Prostate gland (tissue), 2 donors: ENCODE measurements around the gene YTHDF1. TPM values are rescaled to one million over a fixed set of nuclear protein-coding genes. Genes with fewer than 3 reads are reported as not detected.

Experiments
- DNase-seq: peaks from one replicate; pipeline ENCODE4 v3.0.0-alpha.2; 2019; ENCODE audit warnings: low spot score
- H3K27ac ChIP-seq, 2 donors: fragments of 200-600 bp; sonication (generic); 2 replicates each; pipeline ENCODE4 v1.5.1; 2017 to 2019
- H3K27me3 ChIP-seq: fragments of 200-600 bp; sonication (generic); replicated peaks from 2 replicates; pipeline ENCODE4 v1.5.1; 2019; ENCODE audit not compliant: insufficient read depth
- H3K36me3 ChIP-seq, 2 donors: fragments of 200-600 bp; sonication (generic); 1 replicate in 1 of 2; 2 replicates in 1 of 2; pipeline versions ENCODE4 v1.5.1 to v1.8.1; 2017 to 2019
- H3K4me1 ChIP-seq: fragments of 200-600 bp; sonication (generic); replicated peaks from 2 replicates; pipeline ENCODE4 v1.5.1; 2019
- H3K4me3 ChIP-seq, 2 donors: fragments of 200-600 bp; sonication (generic); 2 replicates each; pipeline ENCODE4 v1.5.1; 2017 to 2019
- H3K9me3 ChIP-seq: fragments of 200-600 bp; sonication (generic); 2 replicates; pipeline ENCODE4 v1.5.1; 2017
- POLR2A ChIP-seq: fragments of 450-650 bp; IDR thresholded peaks from one replicate; pipeline ENCODE4 v1.6.1; 2016; ENCODE audit warnings: antibody characterized with exemption, mild to moderate bottlenecking
- POLR2AphosphoS5 ChIP-seq: sonication (generic); formaldehyde crosslinking; IDR thresholded peaks from one replicate; pipeline ENCODE4 v1.6.1; 2017; ENCODE audit warnings: antibody characterized with exemption
- WGBS: methylation state at CpG from one replicate; pipeline ENCODE4 v1.1.5; 2018; 5-methylcytosine and 5-hydroxymethylcytosine counted together
- intact Hi-C: fragments of 100-400 bp; cut with DNase I; formaldehyde crosslinking; loops from one replicate; pipeline ENCODE4 v1.14.2; 2022
- total RNA-seq, 2 donors: library from RNA; depleted of rRNA; stranded (reverse); fragments of >200 nt; gene quantifications; one replicate each; pipeline ENCODE4 v1.1.0, GENCODE V29; 2016
- TF ChIP-seq, protein P1 (sequence below), 4 experiments: fragments of 200-600 bp in 2 of 4; fragments of 450-650 bp in 2 of 4; sonication (generic) in 2 of 4; IDR thresholded peaks; 1 replicate in 3 of 4; 2 replicates in 1 of 4; pipeline ENCODE4 v1.5.1; 2016 to 2019; ENCODE audit warnings: antibody characterized with exemption in 4 of 4, mild to moderate bottlenecking in 2 of 4, moderate library complexity in 2 of 4

YTHDF1 gene
- total RNA-seq, 2 donors from 2014 or later = 28.8 to 46.0 TPM

DNA sequence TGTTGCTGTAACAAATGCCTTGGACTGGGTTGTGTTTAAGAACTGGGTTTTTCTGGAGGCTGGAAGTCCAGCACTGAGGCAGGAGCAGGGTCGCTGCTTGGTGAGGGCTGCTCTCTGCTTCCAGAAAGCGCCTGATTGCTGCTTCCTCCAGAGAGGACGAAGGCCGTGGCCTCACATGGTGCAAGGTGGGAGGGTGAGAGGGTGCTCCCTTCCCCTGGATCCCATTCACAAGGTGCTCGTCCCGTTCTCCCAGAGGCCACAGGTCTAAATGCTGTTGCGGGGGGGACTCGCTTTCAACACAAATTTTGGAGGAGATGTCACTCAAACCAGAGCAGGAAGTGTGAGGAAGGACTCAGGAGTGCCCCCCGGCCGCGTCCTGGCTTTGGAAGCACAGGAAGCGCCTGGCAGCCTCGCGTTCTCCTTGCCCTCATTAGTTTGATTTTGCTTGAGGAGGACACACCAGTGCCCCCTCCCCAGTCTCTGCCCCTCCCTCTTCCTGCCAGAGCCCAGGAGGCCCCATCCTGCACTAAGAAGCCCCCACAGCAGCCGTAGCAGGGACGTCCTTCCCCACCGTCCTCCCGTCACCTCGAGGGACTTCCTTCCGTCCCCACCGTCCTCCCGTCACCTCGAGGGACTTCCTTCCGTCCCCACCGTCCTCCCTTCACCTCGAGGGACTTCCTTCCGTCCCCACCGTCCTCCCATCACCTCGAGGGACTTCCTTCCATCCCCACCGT lies 46.0 kb upstream of the YTHDF1 start:
- TF ChIP-seq POLR2A (no peak), POLR2AphosphoS5 (no peak)
- TF ChIP-seq, protein P1, sequence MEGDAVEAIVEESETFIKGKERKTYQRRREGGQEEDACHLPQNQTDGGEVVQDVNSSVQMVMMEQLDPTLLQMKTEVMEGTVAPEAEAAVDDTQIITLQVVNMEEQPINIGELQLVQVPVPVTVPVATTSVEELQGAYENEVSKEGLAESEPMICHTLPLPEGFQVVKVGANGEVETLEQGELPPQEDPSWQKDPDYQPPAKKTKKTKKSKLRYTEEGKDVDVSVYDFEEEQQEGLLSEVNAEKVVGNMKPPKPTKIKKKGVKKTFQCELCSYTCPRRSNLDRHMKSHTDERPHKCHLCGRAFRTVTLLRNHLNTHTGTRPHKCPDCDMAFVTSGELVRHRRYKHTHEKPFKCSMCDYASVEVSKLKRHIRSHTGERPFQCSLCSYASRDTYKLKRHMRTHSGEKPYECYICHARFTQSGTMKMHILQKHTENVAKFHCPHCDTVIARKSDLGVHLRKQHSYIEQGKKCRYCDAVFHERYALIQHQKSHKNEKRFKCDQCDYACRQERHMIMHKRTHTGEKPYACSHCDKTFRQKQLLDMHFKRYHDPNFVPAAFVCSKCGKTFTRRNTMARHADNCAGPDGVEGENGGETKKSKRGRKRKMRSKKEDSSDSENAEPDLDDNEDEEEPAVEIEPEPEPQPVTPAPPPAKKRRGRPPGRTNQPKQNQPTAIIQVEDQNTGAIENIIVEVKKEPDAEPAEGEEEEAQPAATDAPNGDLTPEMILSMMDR (IDR thresholded peaks at IDR 0.05) = no peak
- no peak overlapping the region for H3K27ac ChIP-seq
- no peak overlapping the region for H3K4me3 ChIP-seq
- H3K27me3 ChIP-seq = peaks cover 5% of the 10 kb centered on the region
- DNase-seq = no peak
- 60% methylated on average over 30 of the region's 30 CpGs for WGBS
- intact Hi-C loops = no loop called here
- H3K9me3 ChIP-seq = no peaks in the 10 kb centered on the region
- no peaks in the 10 kb centered on the region for H3K36me3 ChIP-seq
- H3K4me1 ChIP-seq = no peaks in the 10 kb centered on the region

DNA sequence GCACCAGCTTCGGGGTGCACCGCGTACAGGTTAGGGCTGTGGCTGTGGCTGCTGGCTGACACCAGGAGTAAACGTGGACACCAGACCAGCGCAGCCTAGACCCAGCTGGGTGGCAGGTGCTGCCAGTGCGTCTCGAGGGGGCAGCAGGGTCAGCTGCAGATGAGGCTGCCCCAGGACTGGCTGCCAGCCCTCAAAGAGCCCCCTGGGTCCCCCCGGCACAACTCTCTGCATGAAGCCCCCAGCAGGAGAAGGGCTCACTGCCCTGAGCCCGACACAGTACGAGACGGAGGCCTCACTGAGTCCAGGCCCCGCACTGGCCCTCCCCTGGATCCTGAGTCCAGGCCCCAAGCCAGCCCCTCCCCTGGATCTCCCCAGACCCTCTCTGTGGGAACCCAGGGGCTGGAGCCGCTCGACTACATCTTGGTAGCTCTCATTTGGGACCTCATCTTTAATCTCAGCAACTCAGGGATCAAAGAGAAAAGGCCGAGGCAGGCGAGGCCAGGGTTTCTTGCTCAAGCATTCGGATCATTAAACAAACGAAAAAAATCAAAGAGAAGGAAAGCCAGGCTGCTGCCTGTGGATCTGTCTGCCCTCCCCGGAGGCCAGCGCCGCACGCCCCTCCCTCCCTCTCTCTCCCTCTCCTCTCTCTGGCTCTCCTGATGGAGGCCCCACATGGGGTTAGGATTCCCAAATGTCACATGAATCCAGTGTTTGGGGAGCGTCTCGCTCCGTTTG lies 45.3 kb upstream of the YTHDF1 start:
- Histone ChIP-seq H3K36me3 (no peaks in the 10 kb centered on the region), H3K27ac (no peak overlapping the region), H3K9me3 (no peaks in the 10 kb centered on the region), H3K4me1 (no peaks in the 10 kb centered on the region), H3K27me3 (peaks cover 3% of the 10 kb centered on the region), H3K4me3 (no peak overlapping the region)
- TF ChIP-seq, protein P1 (IDR thresholded peaks at IDR 0.05) = no peak
- no peak for TF ChIP-seq POLR2A
- no peak for TF ChIP-seq POLR2AphosphoS5
- 40% methylated on average over 25 of the region's 25 CpGs for WGBS
- intact Hi-C loops = no loop called here
- DNase-seq = no peak

DNA sequence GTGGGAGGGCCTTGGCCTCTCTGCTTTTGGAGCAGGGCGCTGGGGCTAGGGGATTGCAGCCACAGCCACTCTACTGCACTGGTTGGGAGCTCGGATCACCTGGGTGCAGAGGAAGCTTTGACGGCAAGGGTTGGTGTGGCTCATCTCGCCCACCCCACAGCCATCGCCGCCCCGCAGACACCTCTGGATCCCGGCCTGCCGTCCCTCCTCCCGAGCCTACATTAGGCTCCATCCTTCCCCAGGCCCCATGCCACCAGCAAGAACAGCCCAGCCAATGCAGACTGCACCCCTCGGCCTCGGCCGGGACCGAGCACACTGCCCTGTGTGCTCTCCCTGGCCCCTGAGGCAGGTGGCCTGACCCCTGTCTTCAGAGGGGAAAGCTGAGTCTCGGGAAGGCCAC lies 44.6 kb upstream of the YTHDF1 start:
- peaks cover 3% of the 10 kb centered on the region for H3K27me3 ChIP-seq
- WGBS = 86% methylated on average over 15 of the region's 15 CpGs
- H3K36me3 ChIP-seq = no peaks in the 10 kb centered on the region
- H3K27ac ChIP-seq = no peak overlapping the region
- H3K4me1 ChIP-seq = no peaks in the 10 kb centered on the region
- TF ChIP-seq, protein P1 (IDR thresholded peaks at IDR 0.05) = no peak
- TF ChIP-seq POLR2A (no peak), POLR2AphosphoS5 (no peak)
- intact Hi-C loops = no loop called here
- no peak for DNase-seq
- H3K4me3 ChIP-seq = no peak overlapping the region
- H3K9me3 ChIP-seq = no peaks in the 10 kb centered on the region

DNA sequence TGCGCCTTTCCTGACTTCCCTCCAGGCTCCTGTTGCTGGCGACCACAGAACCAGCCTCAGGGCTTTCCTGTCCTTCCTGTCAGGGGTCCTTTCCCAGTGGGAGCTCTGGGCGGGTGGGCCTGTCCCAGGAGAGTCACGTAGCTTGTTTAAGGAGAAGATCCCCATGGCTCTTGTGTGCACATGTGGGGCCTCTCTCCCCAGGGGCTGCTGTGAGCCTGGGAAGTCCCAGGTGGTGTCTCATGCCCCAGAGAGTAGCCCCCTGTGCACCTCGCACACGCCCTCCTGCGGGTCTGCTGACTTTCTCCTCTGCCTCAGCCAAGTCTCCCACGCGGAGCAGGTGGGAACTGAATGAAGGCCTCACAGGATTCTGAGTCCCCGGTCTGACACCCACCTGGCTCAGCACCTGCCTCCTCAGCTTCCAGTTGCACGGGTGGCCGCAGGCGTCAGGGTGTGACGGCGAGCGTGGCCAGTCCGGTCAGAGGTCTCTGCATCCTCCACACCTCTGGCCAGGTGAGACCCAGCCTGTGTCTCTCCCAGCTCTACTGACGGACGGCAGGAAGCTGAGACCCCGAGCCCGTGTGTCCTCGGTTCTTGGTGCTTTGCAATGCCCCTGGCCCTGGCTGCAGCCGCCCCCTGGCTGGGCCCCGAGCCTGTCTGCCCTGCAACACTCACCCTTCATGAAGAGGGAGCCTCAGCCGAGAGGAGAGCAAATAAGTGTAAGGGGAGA lies 44.0 kb upstream of the YTHDF1 start:
- intact Hi-C loops = no loop called here
- H3K27me3 ChIP-seq = peaks cover 7% of the 10 kb centered on the region
- H3K9me3 ChIP-seq = no peaks in the 10 kb centered on the region
- H3K36me3 ChIP-seq = no peaks in the 10 kb centered on the region
- H3K4me1 ChIP-seq = no peaks in the 10 kb centered on the region
- WGBS = 83% methylated on average over 25 of the region's 25 CpGs
- H3K4me3 ChIP-seq = no peak overlapping the region
- no peak for DNase-seq
- TF ChIP-seq POLR2AphosphoS5 (no peak), POLR2A (no peak)
- TF ChIP-seq, protein P1 (IDR thresholded peaks at IDR 0.05) = no peak
- no peak overlapping the region for H3K27ac ChIP-seq
